ENCODE data around the gene IFNAR2.
"Not testable (repeated sequence)": the region's sequence is repeated elsewhere in the genome, so short reads cannot be mapped to it uniquely, and the experiment has no call there.

Gene IFNAR2

GRCh38 chr21:33241846-33242245, 12.1 kb downstream of the IFNAR2 start:
- in situ Hi-C loops (cut with MboI; ENCODE audit: low sequenced_read_pairs): no loop called here

GRCh38 chr21:33242846-33243245, 13.1 kb downstream of the IFNAR2 start:
- in situ Hi-C loops (cut with MboI; ENCODE audit: low sequenced_read_pairs): not testable (repeated sequence)

GRCh38 chr21:33244082-33244778, 14.5 kb downstream of the IFNAR2 start:
- in situ Hi-C loops (cut with MboI; ENCODE audit: low sequenced_read_pairs): no loop called here

- in situ Hi-C loops (cut with MboI; ENCODE audit: low sequenced_read_pairs): no loop called here
Measured at GRCh38 chr21:33244779-33245105, 15.0 kb downstream of the IFNAR2 start.

- in situ Hi-C loops (cut with MboI; ENCODE audit: low sequenced_read_pairs): no loop called here
Measured at GRCh38 chr21:33245289-33245918, 15.7 kb downstream of the IFNAR2 start.

GRCh38 chr21:33246506-33246905, 16.8 kb downstream of the IFNAR2 start:
- in situ Hi-C loops (cut with MboI; ENCODE audit: low sequenced_read_pairs): no loop called here

GRCh38 chr21:33246963-33247362, 17.2 kb downstream of the IFNAR2 start:
- in situ Hi-C loops (cut with MboI; ENCODE audit: low sequenced_read_pairs): no loop called here

- in situ Hi-C loops (cut with MboI; ENCODE audit: low sequenced_read_pairs): no loop called here
Measured at GRCh38 chr21:33247599-33247998, 17.9 kb downstream of the IFNAR2 start.

GRCh38 chr21:33249331-33250002, 19.7 kb downstream of the IFNAR2 start:
- in situ Hi-C loops (cut with MboI; ENCODE audit: low sequenced_read_pairs): no loop called here

- in situ Hi-C loops (cut with MboI; ENCODE audit: low sequenced_read_pairs): no loop called here
Measured at GRCh38 chr21:33251119-33251518, 21.4 kb downstream of the IFNAR2 start.

GRCh38 chr21:33253382-33253781, 23.6 kb downstream of the IFNAR2 start:
- in situ Hi-C loops (cut with MboI; ENCODE audit: low sequenced_read_pairs): not testable (repeated sequence)

- in situ Hi-C loops (cut with MboI; ENCODE audit: low sequenced_read_pairs): no loop called here
Measured at GRCh38 chr21:33254766-33255165, 25.0 kb downstream of the IFNAR2 start.

- in situ Hi-C loops (cut with MboI; ENCODE audit: low sequenced_read_pairs): no loop called here
Measured at GRCh38 chr21:33255404-33255803, 25.7 kb downstream of the IFNAR2 start.

GRCh38 chr21:33256019-33256418, 26.3 kb downstream of the IFNAR2 start:
- in situ Hi-C loops (cut with MboI; ENCODE audit: low sequenced_read_pairs): no loop called here

- in situ Hi-C loops (cut with MboI; ENCODE audit: low sequenced_read_pairs): no loop called here
Measured at GRCh38 chr21:33257094-33257803, 27.5 kb downstream of the IFNAR2 start.

- in situ Hi-C loops (cut with MboI; ENCODE audit: low sequenced_read_pairs): no loop called here
Measured at GRCh38 chr21:33258475-33258874, 28.7 kb downstream of the IFNAR2 start.

- in situ Hi-C loops (cut with MboI; ENCODE audit: low sequenced_read_pairs): no loop called here
Measured at GRCh38 chr21:33259428-33259827, 29.7 kb downstream of the IFNAR2 start.

- in situ Hi-C loops (cut with MboI; ENCODE audit: low sequenced_read_pairs): loop anchor here (10.0 kb wide), 1 partner anchor 55 kb away; no protein-coding TSS in a partner anchor
Measured at GRCh38 chr21:33259995-33260394, 30.3 kb downstream of the IFNAR2 start.

GRCh38 chr21:33261635-33262034, 31.9 kb downstream of the IFNAR2 start:
- in situ Hi-C loops (cut with MboI; ENCODE audit: low sequenced_read_pairs): loop anchor here (10.0 kb wide), 1 partner anchor 57 kb away; no protein-coding TSS in a partner anchor

- in situ Hi-C loops (cut with MboI; ENCODE audit: low sequenced_read_pairs): loop anchor here (10.0 kb wide), 1 partner anchor 58 kb away; no protein-coding TSS in a partner anchor
Measured at GRCh38 chr21:33262921-33263320, 33.2 kb downstream of the IFNAR2 start.

GRCh38 chr21:33264561-33264960, 34.8 kb downstream of the IFNAR2 start:
- in situ Hi-C loops (cut with MboI; ENCODE audit: low sequenced_read_pairs): loop anchor here (10.0 kb wide), 1 partner anchor 60 kb away; no protein-coding TSS in a partner anchor

All from HL-60/S4 treated with retinoic acid at 250 ng/mL for 4 days and 3 days (cell line).